HG03108 (cell line): ENCODE data around the gene POU2F3.

Experiments used
- ATAC-seq: cut with Tn5 transposase; IDR thresholded peaks from one replicate; pipeline ENCODE4 v1.9.1; 2021; ENCODE audit warnings: moderate library complexity; ENCODE audit not compliant: unreplicated experiment

The POU2F3 gene

GRCh38 chr11:120210626-120211521 is 29.1 kb upstream of the POU2F3 start, which contains the start of gene OAF:
Gene OAF (plus strand): TSS chr11:120211032. CDS start chr11:120211280, 248 bp downstream.
- peak; percentile 64 for ATAC-seq

GRCh38 chr11:120211522-120212258 is 28.2 kb upstream of the POU2F3 start:
- ATAC-seq = no peak

DNA sequence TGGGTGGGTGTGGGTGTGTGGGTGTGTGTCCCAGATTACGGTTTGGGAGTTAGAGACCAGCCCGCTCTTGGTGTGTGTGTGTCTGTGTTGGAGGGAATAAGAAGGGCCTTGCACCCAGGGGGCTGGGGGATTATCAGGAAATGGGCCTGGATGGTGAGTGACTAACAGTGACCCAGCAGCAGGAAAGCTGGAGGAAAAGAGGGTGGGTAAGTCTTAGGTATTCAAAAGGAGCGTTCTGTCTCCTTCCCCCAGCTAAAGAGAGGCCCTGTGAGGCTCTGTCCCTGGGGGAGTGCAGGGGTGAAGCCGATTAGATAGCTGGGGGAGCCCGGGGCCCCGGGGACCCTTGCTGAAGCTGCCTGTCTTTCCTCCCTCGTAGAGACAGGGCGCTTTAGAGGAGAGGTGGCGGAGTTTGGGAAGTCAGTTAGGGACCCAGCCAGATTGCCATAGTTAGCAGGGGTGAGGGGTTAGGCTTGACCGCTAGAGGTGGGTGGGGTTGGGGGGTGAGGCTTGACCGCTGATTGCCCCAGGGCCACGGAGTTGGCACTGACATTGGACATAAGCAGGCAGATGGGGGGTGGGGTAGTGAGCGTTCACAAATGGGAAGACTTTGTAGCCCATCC is 27.6 kb upstream of the POU2F3 start:
- no peak for ATAC-seq

DNA sequence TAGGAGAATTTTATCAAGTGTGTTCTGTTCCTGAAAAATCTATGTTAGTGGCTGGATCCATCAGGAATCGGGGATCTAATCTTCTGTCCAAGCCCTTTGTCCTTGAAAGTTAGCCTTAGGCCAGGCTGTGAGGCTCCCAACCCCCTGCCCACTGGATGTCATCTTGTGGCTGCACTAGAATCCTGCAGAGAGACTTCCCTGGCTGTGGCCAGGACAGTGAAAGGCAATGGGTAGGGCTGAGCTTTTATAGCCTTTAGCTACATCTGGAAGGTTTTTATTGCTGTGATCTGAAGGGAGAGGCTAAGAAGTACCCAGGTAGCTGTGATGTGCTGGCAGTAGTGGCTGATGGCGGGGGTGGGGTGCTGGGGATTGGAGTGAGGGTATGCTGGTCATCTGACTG is 27.0 kb upstream of the POU2F3 start:
- ATAC-seq = no peak

- ATAC-seq = no peak
These were observed 25.4 kb upstream of the POU2F3 start for GRCh38 chr11:120214581-120214980.

DNA sequence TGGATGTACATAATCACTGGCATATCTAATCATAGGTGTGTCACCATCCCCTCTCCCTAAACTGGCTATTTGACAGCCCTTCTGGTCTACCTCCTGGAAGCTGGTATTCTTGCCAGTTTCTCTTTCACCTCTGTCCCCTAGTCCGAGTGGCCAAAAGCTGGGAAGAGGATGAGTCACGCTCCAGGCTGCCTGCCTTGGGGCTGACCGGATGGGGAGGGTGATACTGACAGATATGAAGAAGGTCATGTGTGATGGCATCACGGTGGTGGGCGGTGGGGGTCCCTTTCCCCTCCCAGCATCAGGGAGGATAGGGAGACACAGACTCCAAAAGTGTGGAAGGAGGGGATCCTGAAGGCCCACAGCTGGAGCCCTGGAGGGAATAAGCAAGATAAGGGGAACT is 24.3 kb upstream of the POU2F3 start:
- ATAC-seq = no peak

GRCh38 chr11:120216426-120217102 is 23.4 kb upstream of the POU2F3 start:
- ATAC-seq = no peak

DNA sequence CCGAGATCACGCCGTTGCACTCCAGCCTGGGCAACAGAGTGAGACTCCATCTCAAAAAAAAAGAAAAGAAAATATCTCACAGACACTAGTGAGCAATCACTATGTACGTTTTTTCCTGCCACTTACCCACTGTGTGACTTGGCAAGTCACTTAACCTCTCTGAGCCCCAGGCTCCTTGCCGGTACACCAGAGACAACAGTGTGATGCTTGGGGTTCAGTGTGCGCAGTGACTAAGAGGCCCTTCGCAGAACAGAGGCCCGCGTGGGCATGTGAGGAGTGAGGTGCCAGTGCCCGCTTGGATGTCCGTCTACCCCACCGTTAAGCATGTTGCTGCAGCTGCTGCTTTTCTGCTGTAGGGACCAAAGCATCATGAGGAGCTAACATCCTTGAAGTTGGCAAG is 22.4 kb upstream of the POU2F3 start:
- no peak for ATAC-seq

- no peak for ATAC-seq
These were observed 21.8 kb upstream of the POU2F3 start for GRCh38 chr11:120217941-120218694.

DNA sequence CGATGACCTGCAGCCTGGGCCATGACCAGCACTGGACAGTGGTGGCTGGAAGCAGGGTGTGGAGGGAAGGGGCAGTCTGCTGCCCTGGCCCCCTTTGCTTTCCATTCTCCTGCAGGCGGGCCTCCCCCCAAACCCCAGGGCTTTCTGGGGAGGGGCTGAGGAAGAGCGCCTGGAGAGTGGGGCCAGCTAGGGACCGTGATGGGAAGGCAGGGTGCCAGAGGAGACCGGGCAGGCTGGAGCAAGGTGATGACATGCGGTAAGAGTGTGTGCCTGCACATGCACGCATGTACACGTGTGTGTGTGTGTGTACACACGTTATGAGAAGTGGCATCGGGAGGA is 21.3 kb upstream of the POU2F3 start:
- ATAC-seq = no peak

DNA sequence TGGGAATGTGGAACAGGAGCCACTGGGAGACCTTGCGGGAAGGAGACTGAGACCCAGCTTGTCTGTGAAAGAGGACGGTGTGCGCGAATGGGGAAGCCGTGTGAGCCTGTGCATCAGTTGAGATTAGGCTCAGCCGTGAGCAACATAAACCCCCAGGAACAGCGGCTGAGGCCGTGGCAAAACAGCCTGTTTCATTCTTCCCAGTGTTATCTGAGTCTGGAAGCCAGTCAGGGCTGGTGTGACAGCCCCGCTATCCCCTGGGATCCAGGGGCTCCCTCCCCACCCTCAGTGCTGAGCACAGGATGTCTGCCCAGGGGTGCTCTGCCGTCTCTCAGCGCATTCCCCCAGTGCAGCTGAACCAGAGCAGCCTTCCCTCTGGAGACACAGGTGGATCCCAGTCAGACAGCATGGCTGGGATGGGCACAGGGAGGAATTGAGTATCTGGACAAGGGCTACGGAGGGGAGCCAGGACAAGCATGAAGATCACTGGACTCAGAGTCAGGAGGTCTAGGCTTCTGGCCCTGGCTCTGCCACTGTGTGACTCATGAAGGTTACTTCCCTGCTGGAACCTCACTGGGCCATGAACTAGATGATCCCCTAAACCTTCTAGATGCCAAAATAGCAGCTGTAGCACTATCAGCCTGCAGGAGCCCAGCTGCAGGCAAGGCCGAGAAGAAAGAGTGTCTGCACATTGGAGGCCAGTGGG is 20.6 kb upstream of the POU2F3 start:
- ATAC-seq = no peak

GRCh38 chr11:120219938-120220746 is 19.8 kb upstream of the POU2F3 start:
- ATAC-seq = no peak

DNA sequence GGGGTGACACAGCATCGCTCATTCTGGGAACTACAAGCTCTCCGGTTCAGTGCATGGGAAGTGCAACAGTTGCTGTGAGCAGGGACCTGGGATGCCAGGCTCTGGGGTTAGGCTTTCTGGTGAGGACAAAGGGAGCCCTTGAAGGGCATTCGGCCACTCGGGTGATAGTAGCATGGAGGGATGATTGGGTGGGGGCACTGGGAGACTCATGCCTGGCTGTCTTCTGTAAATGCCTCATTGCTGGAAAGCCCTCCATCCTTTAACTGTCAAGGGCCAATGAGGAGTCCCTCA is 19.2 kb upstream of the POU2F3 start:
- no peak for ATAC-seq

- no peak for ATAC-seq
These were observed 18.7 kb upstream of the POU2F3 start for GRCh38 chr11:120221115-120221752.

GRCh38 chr11:120222916-120223315 is 17.0 kb upstream of the POU2F3 start:
- no peak for ATAC-seq

GRCh38 chr11:120223793-120224192 is 16.1 kb upstream of the POU2F3 start:
- no peak for ATAC-seq

DNA sequence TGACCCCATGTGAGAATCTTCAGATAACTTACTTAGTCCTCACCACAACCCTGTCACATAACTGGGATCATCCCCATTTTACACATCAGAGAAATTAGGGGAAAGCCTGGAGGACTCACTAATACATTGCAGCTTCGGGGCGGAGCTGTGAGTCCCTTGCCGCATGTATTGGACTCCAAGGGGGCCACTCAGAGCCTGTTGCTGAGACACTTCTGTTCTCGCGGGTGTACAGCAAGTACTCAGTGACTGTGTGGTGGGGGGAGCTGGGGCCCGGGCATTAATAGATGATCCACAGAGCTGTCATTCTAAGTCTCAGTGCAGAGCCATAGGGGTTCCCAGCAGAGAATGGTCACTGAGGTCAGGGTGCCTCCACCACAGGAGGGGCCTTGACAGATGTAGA is 15.6 kb upstream of the POU2F3 start:
- ATAC-seq = no peak

DNA sequence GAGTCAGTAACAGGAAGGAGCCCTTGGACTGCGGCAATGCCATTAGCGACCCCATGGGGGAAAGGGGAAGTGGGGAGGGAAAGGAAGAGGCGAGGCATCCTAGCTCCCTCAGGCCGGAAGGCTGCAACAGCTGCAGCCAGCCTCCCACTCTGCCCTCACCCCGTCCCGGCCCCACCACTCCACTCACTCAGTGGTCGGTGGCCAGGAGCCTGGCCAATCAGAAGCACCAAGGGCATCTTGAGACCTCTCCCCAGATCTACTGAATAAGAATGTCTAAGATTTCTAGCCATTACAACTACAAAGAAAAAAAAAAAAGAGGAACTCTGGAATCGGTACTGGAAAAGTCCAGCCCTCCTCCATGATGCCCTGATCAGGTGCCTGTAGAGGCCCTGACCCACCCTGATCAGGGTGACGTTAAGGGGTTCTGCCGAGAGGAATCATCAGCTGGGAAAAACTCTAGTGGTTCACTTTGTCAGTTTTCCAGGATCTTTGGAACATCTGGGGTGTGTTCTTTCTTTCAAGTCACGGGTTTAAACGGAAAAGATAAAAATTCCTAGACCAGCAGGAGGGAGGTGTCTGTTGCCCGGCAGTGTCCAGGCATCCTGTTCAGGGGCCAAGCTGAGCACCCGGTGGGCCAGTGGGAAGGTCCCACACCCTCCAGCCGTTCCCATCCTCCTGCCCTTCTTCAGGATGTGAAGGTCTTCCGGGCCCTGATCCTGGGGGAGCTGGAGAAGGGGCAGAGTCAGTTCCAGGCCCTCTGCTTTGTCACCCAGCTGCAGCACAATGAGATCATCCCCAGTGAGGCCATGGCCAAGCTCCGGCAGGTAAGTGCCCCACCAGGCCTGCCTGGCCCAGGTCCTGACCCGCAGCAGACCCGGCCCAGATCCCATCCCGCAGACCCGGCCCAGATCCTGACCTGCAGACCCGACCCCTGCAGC is 14.7 kb upstream of the POU2F3 start:
- no peak for ATAC-seq
